ENCODE results near the gene EGF.

EGF gene

GRCh38 chr4:110042545-110043517, 130.1 kb downstream of the EGF start:
- no peak for DNase-seq

- peak; percentile 71 for DNase-seq
Observed at GRCh38 chr4:110046588-110047049, 133.9 kb downstream of the EGF start.

GRCh38 chr4:110049951-110050925, 137.6 kb downstream of the EGF start:
- DNase-seq, result peak; percentile 27

DNA sequence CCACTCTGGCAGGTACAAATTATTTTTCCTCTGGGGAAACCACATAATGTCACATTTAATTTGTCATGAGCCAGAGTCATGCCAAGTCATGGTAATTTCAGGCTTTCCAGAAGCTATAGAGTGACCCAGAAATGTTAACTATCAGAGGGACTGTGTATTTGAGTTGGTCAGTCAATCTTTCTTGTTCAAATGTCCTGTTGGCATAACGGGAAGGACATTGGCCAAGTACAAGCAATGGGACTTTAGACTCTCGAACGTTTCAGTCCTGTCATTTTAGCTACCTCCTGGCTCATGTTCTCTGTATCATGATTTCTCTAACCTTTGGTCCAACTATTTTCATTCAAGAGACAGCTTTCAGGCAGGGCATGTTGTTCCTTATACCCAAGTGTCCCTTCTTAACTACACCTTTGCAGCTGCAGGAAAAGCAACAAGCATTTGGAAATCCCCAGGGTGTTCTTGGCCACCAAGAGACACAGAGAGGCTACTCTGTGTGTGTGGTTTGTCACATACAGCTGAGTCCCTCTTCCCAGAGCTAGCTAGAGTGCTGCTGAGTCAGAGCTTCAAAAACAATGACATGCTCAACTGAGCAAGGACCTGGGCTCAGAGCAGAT, 142.6 kb downstream of the EGF start:
- peak; percentile 8 for DNase-seq

GRCh38 chr4:110058677-110059076, 146.0 kb downstream of the EGF start:
- DNase-seq, result no peak

- no peak for DNase-seq
Observed at GRCh38 chr4:110059556-110060191, 147.0 kb downstream of the EGF start.

DNA sequence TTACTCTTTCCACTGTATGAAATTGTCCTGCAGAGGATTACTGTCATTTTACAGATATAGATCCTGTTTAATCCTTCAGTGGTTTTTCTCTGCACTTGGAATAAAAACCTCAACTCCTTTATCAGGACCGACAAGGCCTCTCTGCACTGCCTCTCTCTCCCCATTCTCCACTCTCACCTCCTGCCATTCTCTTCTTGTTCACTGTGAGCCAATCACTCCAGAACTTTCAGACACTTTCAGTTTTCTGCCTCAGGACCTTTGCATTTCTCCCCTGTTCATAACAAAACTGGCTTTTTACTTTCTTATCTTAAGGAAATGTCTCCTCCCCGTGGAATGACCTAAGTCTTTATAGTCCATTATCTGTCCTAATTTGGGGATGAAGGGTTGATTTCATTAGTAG, 148.4 kb downstream of the EGF start:
- DNase-seq, result no peak
